Stimulated activated memory B cell treated with anti-CD40 and anti-IgM and Interleukin-4, amounts not matched to agents 10 μg/mL and 1 μg/mL and 100 μg/mL, for 72 hours (primary cell): ENCODE results near the gene AFF1.
A peak's percentile ranks its signal among the peaks of the same experiment; 100 is the strongest.

Source experiments
- ATAC-seq: fragments of 150-1000 bp; cut with Tn5 transposase; 2 replicates; pipeline ENCODE4 v1.10.0; 2021
- H3K27ac Mint-ChIP-seq: one replicate; pipeline ENCODE4 v1.8.0; 2022; ENCODE audit warnings: mild to moderate bottlenecking, mixed read lengths
- H3K27me3 Mint-ChIP-seq: one replicate; pipeline ENCODE4 v1.8.0; 2022; ENCODE audit warnings: mixed read lengths
- H3K36me3 Mint-ChIP-seq: one replicate; pipeline ENCODE4 v1.8.0; 2022; ENCODE audit warnings: mixed read lengths
- H3K4me1 Mint-ChIP-seq: one replicate; pipeline ENCODE4 v1.8.0; 2022; ENCODE audit warnings: mixed read lengths
- H3K4me3 Mint-ChIP-seq: one replicate; pipeline ENCODE4 v1.8.0; 2022; ENCODE audit warnings: mild to moderate bottlenecking, moderate library complexity, mixed read lengths
- H3K9me3 Mint-ChIP-seq: one replicate; pipeline ENCODE4 v1.8.0; 2022; ENCODE audit warnings: mixed read lengths

Gene AFF1

GRCh38 chr4:86935853-86936733 lies 1.3 kb downstream of the AFF1 start:
- Mint-ChIP-seq H3K27me3 (no peaks in the 10 kb centered on the region), H3K36me3 (peaks cover 3% of the 10 kb centered on the region), H3K9me3 (no peaks in the 10 kb centered on the region), H3K4me1 (peaks cover 60% of the 10 kb centered on the region), H3K4me3 (peak overlapping the region; percentile 92), H3K27ac (peak overlapping the region; percentile 86)
- ATAC-seq: peak; percentile 68

DNA sequence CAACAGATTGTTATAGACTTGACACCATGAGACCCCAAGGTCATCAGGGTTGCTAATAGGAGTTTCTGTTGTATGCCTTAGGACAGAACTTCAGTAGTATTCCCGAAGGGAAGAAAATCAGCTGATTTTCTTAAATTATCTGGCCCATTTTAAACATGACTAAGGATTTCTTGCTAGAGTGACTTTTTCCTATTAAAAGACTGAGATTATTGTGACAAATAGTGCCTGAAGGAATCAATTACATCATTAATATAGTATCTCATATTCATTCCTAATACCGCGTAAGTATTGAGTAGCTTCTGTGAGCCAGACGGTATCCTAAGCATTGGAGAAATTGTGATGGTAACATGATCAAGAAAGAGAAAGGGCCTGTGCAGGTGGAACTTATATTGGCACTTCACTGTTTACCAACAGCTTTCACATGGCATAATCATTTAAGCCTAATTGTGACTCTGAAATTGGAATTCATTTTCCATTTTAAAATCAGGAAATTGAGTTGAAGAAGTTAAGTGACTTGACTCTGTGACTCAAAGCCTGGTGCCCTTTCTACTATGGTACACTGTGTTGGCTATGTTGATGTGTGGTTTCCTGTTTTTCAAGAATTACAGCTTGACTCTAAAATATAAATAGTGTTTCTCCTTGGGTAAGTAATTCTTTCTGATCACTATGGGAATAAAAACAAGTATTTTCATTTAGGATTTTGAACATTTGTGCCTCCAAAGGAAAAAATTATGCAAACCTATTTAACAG lies 4.1 kb downstream of the AFF1 start:
- H3K27ac Mint-ChIP-seq: peak overlapping the region; percentile 69
- H3K27me3 Mint-ChIP-seq: no peaks in the 10 kb centered on the region
- H3K36me3 Mint-ChIP-seq: no peaks in the 10 kb centered on the region
- ATAC-seq: no peak
- H3K9me3 Mint-ChIP-seq: no peaks in the 10 kb centered on the region
- H3K4me3 Mint-ChIP-seq: peak overlapping the region; percentile 40
- peaks cover 65% of the 10 kb centered on the region for H3K4me1 Mint-ChIP-seq

GRCh38 chr4:86939729-86940575 lies 5.1 kb downstream of the AFF1 start:
- Mint-ChIP-seq H3K4me3 (peak overlapping the region; percentile 40), H3K4me1 (peaks cover 69% of the 10 kb centered on the region), H3K27me3 (no peaks in the 10 kb centered on the region), H3K9me3 (no peaks in the 10 kb centered on the region), H3K36me3 (no peaks in the 10 kb centered on the region), H3K27ac (peak overlapping the region; percentile 69)
- ATAC-seq: peak; percentile 80

- Mint-ChIP-seq H3K4me3 (no peak overlapping the region), H3K36me3 (no peaks in the 10 kb centered on the region), H3K27ac (no peak overlapping the region), H3K27me3 (no peaks in the 10 kb centered on the region), H3K9me3 (no peaks in the 10 kb centered on the region), H3K4me1 (peaks cover 72% of the 10 kb centered on the region)
- no peak for ATAC-seq
Measured at GRCh38 chr4:86940920-86941460, 6.2 kb downstream of the AFF1 start.

DNA sequence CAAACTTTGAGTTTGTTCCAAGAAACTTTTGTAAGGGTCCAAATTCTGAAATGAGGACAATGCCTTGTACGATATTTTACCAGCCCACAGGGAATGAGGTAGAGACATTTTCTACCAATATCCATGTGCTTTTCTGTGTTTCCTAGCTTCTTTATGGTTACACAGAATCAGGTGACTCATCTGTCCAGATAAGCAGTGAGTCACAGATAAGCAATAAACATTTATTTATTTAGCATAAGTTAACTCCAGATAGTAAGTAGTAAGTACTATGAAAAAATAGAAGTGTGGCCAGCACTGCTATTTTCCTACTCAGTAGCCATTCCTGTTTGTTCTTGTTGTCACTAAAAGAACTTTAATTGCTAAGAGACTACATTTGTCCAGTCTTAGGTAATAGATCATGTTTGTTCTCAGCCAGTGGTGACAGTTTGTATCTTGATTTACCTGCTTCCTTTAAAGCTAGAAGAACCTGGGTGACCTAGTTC lies 7.4 kb downstream of the AFF1 start:
- Mint-ChIP-seq H3K27ac (no peak overlapping the region), H3K4me1 (peaks cover 70% of the 10 kb centered on the region), H3K27me3 (no peaks in the 10 kb centered on the region), H3K36me3 (no peaks in the 10 kb centered on the region), H3K4me3 (no peak overlapping the region), H3K9me3 (no peaks in the 10 kb centered on the region)
- no peak for ATAC-seq

DNA sequence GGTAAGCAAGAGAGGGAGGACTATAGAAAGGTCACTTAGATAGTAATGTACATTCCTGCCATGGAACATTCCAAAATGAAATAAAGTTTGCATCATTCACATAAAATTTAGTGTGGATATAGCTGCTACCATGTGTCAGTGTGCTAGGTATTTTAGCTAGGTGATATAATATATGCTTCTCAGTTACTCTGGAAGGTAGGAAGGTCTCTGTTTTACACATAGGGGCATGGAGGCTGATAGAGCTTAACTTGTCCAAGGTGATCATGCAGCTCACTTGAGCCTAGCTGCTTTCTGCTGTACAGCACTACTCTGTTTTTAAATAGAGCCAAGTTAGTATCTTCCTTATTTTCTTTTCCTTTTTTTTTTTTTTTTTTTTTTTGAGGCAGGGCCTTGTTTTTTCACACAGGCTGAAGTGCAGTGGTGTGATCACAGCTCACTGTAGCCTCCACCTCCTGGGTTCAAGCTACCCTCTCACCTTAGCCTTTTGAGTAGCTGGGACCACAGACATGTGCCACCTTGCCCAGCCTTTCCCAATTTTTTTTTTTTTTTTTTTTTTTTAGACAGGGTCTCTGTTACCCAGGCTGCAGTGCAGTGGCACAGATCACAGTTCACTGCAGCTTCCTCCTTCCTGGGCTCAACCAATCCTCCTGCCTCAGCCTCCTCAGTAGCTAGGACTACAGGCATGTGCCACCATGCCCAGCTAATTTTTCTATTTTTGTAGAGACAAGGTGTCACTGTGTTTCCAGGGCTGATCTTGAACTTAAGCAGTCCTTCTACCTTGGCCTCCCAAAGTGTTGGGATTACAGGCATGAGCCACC lies 10.4 kb downstream of the AFF1 start:
- Mint-ChIP-seq H3K27me3 (no peaks in the 10 kb centered on the region), H3K27ac (peak overlapping the region; percentile 68), H3K9me3 (no peaks in the 10 kb centered on the region), H3K4me3 (no peak overlapping the region), H3K36me3 (peaks cover 7% of the 10 kb centered on the region), H3K4me1 (peaks cover 57% of the 10 kb centered on the region)
- ATAC-seq: no peak

- no peak overlapping the region for H3K4me3 Mint-ChIP-seq
Measured at GRCh38 chr4:86946868-86947500, 12.2 kb downstream of the AFF1 start.

DNA sequence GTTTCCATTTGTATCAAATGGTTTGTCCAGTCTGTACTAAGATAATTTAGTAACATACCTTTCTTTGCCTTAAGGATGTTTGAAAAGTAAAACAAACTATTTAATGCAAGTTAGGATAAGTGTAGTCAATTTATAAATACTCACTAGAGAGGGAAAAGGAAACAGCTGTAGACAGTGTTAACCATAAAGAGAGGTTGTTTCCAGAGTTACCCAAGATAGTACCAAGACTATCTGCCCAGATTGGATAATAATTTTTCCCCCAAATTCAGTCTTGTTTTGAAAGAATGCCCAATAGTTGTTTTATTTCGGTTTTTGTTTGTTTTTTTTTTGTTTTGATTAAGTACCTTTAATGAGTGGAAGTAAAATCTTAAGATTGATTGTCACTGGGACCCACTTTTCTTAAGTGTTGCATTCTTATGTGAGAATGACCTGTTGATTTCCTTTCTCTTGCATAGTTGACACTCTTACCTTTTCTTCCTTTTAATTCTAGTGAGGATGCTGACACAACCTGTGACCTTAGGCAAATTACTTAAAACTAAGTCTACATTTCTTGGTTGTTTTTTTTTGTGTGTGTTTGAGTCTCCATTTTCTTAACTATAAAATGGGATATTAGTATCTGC lies 12.8 kb downstream of the AFF1 start:
- Mint-ChIP-seq H3K4me3 (no peak overlapping the region), H3K27me3 (no peaks in the 10 kb centered on the region), H3K27ac (peak overlapping the region; percentile 42), H3K4me1 (peaks cover 48% of the 10 kb centered on the region), H3K36me3 (peaks cover 17% of the 10 kb centered on the region), H3K9me3 (no peaks in the 10 kb centered on the region)
- ATAC-seq: no peak

More at GRCh38 chr4:86946868-86947500, 12.2 kb downstream of the AFF1 start:
- H3K27ac Mint-ChIP-seq: no peak overlapping the region
- H3K36me3 Mint-ChIP-seq: peaks cover 17% of the 10 kb centered on the region
- no peak for ATAC-seq
- H3K9me3 Mint-ChIP-seq: no peaks in the 10 kb centered on the region
- peaks cover 50% of the 10 kb centered on the region for H3K4me1 Mint-ChIP-seq
- H3K27me3 Mint-ChIP-seq: no peaks in the 10 kb centered on the region

DNA sequence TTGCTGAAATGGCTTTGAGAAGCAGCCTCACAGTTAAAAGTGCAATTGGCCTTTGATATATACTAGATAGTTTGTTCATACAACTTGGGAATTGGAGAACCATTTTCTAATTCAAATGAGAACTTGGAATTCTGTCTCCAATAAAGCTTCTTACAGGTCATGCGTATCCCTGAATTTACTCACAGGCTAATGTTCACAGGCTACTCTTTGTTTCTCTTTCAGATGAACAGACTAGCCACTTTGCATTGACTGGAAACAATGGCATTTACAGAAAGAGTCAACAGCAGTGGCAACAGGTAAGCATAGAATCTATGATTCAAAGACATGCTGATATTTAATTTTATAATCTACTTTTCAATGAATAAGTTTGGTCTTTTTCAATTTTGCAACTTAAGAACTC lies 13.5 kb downstream of the AFF1 start:
- no peaks in the 10 kb centered on the region for H3K9me3 Mint-ChIP-seq
- H3K36me3 Mint-ChIP-seq: peaks cover 17% of the 10 kb centered on the region
- H3K4me1 Mint-ChIP-seq: peaks cover 41% of the 10 kb centered on the region
- H3K27me3 Mint-ChIP-seq: no peaks in the 10 kb centered on the region
- H3K4me3 Mint-ChIP-seq: no peak overlapping the region
- no peak for ATAC-seq
- H3K27ac Mint-ChIP-seq: peak overlapping the region; percentile 42

GRCh38 chr4:86950831-86951525 lies 16.2 kb downstream of the AFF1 start:
- no peak overlapping the region for H3K4me3 Mint-ChIP-seq
- no peaks in the 10 kb centered on the region for H3K9me3 Mint-ChIP-seq
- no peak overlapping the region for H3K27ac Mint-ChIP-seq
- H3K27me3 Mint-ChIP-seq: no peaks in the 10 kb centered on the region
- H3K4me1 Mint-ChIP-seq: peaks cover 25% of the 10 kb centered on the region
- H3K36me3 Mint-ChIP-seq: peaks cover 31% of the 10 kb centered on the region
- ATAC-seq: no peak

GRCh38 chr4:86955888-86956451 lies 21.2 kb downstream of the AFF1 start:
- Mint-ChIP-seq H3K9me3 (no peaks in the 10 kb centered on the region), H3K36me3 (peaks cover 23% of the 10 kb centered on the region), H3K4me1 (peaks cover 36% of the 10 kb centered on the region), H3K4me3 (no peak overlapping the region), H3K27me3 (no peaks in the 10 kb centered on the region), H3K27ac (no peak overlapping the region)
- ATAC-seq: no peak

DNA sequence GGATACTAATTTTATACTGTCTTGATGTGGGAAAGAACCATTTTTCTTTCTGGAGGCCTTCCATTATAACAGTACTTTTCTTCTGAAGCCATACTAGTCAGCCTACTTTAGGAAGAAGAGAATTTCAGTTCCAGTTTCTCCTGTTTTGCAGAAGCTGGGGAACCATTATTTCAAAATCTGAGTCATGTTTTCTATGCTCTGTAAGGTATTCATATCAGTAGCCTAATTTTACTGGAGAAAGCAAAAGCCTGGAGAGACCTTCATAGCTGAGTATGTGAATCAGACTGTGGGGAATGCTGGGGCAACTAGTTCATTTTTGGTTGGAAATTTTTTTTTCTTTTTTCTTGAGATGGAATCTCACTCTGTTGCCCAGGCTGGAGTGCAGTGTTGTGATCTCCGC lies 22.4 kb downstream of the AFF1 start:
- Mint-ChIP-seq H3K36me3 (peaks cover 18% of the 10 kb centered on the region), H3K9me3 (no peaks in the 10 kb centered on the region), H3K27me3 (no peaks in the 10 kb centered on the region), H3K27ac (no peak overlapping the region), H3K4me3 (no peak overlapping the region), H3K4me1 (peaks cover 47% of the 10 kb centered on the region)
- peak; percentile 71 for ATAC-seq
